ENCODE results near the gene CLDN18. TPM values are rescaled to one million over a fixed set of nuclear protein-coding genes. Genes with fewer than 3 reads are reported as not detected.

CLDN18 gene
- total and polyA plus RNA-seq, 4 donors: 0.20 to 0.50 TPM; not detected in 2

GRCh38 chr3:138078096-138078495 lies 68.1 kb downstream of the CLDN18 start:
- DNase-seq (no peak), ATAC-seq (ENCODE audit: low FRiP score) (no peak)
- H3K4me1 ChIP-seq (ENCODE audit: control insufficient read depth in 1 of 2, insufficient read depth in 2 of 2, low read length in 2 of 2): no peaks in the 10 kb centered on the region
- no peaks in the 10 kb centered on the region for H3K27me3 ChIP-seq (ENCODE audit: control insufficient read depth in 1 of 2, insufficient read depth in 2 of 2, low read length in 1 of 2)
- H3K9me3 ChIP-seq (ENCODE audit: control insufficient read depth, low read length): no peaks in the 10 kb centered on the region
- H3K27ac ChIP-seq (ENCODE audit: low read depth in 1 of 2, low read length in 2 of 2): no peak overlapping the region
- intact Hi-C loops (cut with DNase I): no loop called here
- WGBS, 2 donors: 89 to 90% methylated on average over 4 of the region's 4 CpGs
- no peak overlapping the region for H3K4me3 ChIP-seq (ENCODE audit: low read length in 2 of 2)
- H3K36me3 ChIP-seq (ENCODE audit: control insufficient read depth in 1 of 2, insufficient read depth in 2 of 2, low read length in 1 of 2): peaks cover 9% of the 10 kb centered on the region in 2 donors

GRCh38 chr3:138078901-138079344 lies 69.0 kb downstream of the CLDN18 start:
- peaks cover 9 to 14% of the 10 kb centered on the region in 2 donors for H3K36me3 ChIP-seq (ENCODE audit: control insufficient read depth in 1 of 2, insufficient read depth in 2 of 2, low read length in 1 of 2)

GRCh38 chr3:138079901-138080300 lies 69.9 kb downstream of the CLDN18 start:
- H3K27me3 ChIP-seq (ENCODE audit: control insufficient read depth in 1 of 2, insufficient read depth in 2 of 2, low read length in 1 of 2): no peaks in the 10 kb centered on the region
- H3K4me1 ChIP-seq (ENCODE audit: control insufficient read depth in 1 of 2, insufficient read depth in 2 of 2, low read length in 2 of 2): no peaks in the 10 kb centered on the region
- peaks cover 9 to 17% of the 10 kb centered on the region in 2 donors for H3K36me3 ChIP-seq (ENCODE audit: control insufficient read depth in 1 of 2, insufficient read depth in 2 of 2, low read length in 1 of 2)
- H3K9me3 ChIP-seq (ENCODE audit: control insufficient read depth, low read length): no peaks in the 10 kb centered on the region
- no peak overlapping the region for H3K4me3 ChIP-seq (ENCODE audit: low read length in 2 of 2)
- ATAC-seq (ENCODE audit: low FRiP score) (no peak), DNase-seq (no peak)
- intact Hi-C loops (cut with DNase I): no loop called here
- 80 to 83% methylated on average over 5 of the region's 5 CpGs for WGBS, 2 donors
- H3K27ac ChIP-seq (ENCODE audit: low read depth in 1 of 2, low read length in 2 of 2): no peak overlapping the region

More at GRCh38 chr3:138078901-138079344, 69.0 kb downstream of the CLDN18 start:
- no peaks in the 10 kb centered on the region for H3K9me3 ChIP-seq (ENCODE audit: control insufficient read depth, low read length)
- no peak overlapping the region for H3K4me3 ChIP-seq (ENCODE audit: low read length in 2 of 2)
- 0 to 1% methylated on average over 1 of the region's 1 CpG for WGBS, 2 donors
- H3K27ac ChIP-seq (ENCODE audit: low read depth in 1 of 2, low read length in 2 of 2): no peak overlapping the region
- ATAC-seq (ENCODE audit: low FRiP score) (no peak), DNase-seq (no peak)
- intact Hi-C loops (cut with DNase I): no loop called here
- H3K27me3 ChIP-seq (ENCODE audit: control insufficient read depth in 1 of 2, insufficient read depth in 2 of 2, low read length in 1 of 2): no peaks in the 10 kb centered on the region
- H3K4me1 ChIP-seq (ENCODE audit: control insufficient read depth in 1 of 2, insufficient read depth in 2 of 2, low read length in 2 of 2): no peaks in the 10 kb centered on the region

GRCh38 chr3:138081371-138082084 lies 71.6 kb downstream of the CLDN18 start:
- Histone ChIP-seq H3K4me1 (ENCODE audit: control insufficient read depth in 1 of 2, insufficient read depth in 2 of 2, low read length in 2 of 2) (no peaks in the 10 kb centered on the region), H3K36me3 (ENCODE audit: control insufficient read depth in 1 of 2, insufficient read depth in 2 of 2, low read length in 1 of 2) (peaks cover 9 to 18% of the 10 kb centered on the region in 2 donors), H3K27ac (ENCODE audit: low read depth in 1 of 2, low read length in 2 of 2) (no peak overlapping the region), H3K9me3 (ENCODE audit: control insufficient read depth, low read length) (no peaks in the 10 kb centered on the region), H3K4me3 (ENCODE audit: low read length in 2 of 2) (no peak overlapping the region), H3K27me3 (ENCODE audit: control insufficient read depth in 1 of 2, insufficient read depth in 2 of 2, low read length in 1 of 2) (no peaks in the 10 kb centered on the region)
- WGBS, 2 donors: 68 to 69% methylated on average over 5 of the region's 5 CpGs
- DNase-seq (no peak), ATAC-seq (ENCODE audit: low FRiP score) (peak; percentile 40)
- intact Hi-C loops (cut with DNase I): no loop called here

- Histone ChIP-seq H3K36me3 (ENCODE audit: control insufficient read depth in 1 of 2, insufficient read depth in 2 of 2, low read length in 1 of 2) (peaks cover 9 to 18% of the 10 kb centered on the region in 2 donors), H3K9me3 (ENCODE audit: control insufficient read depth, low read length) (no peaks in the 10 kb centered on the region), H3K4me1 (ENCODE audit: control insufficient read depth in 1 of 2, insufficient read depth in 2 of 2, low read length in 2 of 2) (no peaks in the 10 kb centered on the region), H3K27me3 (ENCODE audit: control insufficient read depth in 1 of 2, insufficient read depth in 2 of 2, low read length in 1 of 2) (no peaks in the 10 kb centered on the region), H3K27ac (ENCODE audit: low read depth in 1 of 2, low read length in 2 of 2) (no peak overlapping the region), H3K4me3 (ENCODE audit: low read length in 2 of 2) (no peak overlapping the region)
- intact Hi-C loops (cut with DNase I): no loop called here
- no peak for DNase-seq
- 49% methylated on average over 8 of the region's 8 CpGs for WGBS, 2 donors
- peak; percentile 43 for ATAC-seq (ENCODE audit: low FRiP score)
Measured at GRCh38 chr3:138082085-138082991, 72.4 kb downstream of the CLDN18 start.

GRCh38 chr3:138082992-138083386 lies 73.0 kb downstream of the CLDN18 start:
- DNase-seq (no peak), ATAC-seq (ENCODE audit: low FRiP score) (no peak)
- H3K4me3 ChIP-seq (ENCODE audit: low read length in 2 of 2): no peak overlapping the region
- H3K27ac ChIP-seq (ENCODE audit: low read depth in 1 of 2, low read length in 2 of 2): no peak overlapping the region
- no peaks in the 10 kb centered on the region for H3K9me3 ChIP-seq (ENCODE audit: control insufficient read depth, low read length)
- no peaks in the 10 kb centered on the region for H3K27me3 ChIP-seq (ENCODE audit: control insufficient read depth in 1 of 2, insufficient read depth in 2 of 2, low read length in 1 of 2)
- intact Hi-C loops (cut with DNase I): no loop called here
- peaks cover 5 to 17% of the 10 kb centered on the region in 2 donors for H3K36me3 ChIP-seq (ENCODE audit: control insufficient read depth in 1 of 2, insufficient read depth in 2 of 2, low read length in 1 of 2)
- no peaks in the 10 kb centered on the region for H3K4me1 ChIP-seq (ENCODE audit: control insufficient read depth in 1 of 2, insufficient read depth in 2 of 2, low read length in 2 of 2)

Other genes starting within 250 kb of the CLDN18 start
- gene SOX14, start 245.8 kb upstream of the CLDN18 start, total RNA-seq: not detected
- gene SOX14, start 245.8 kb upstream of the CLDN18 start, polyA plus RNA-seq: not detected
- gene DZIP1L, start 105.4 kb downstream of the CLDN18 start, total RNA-seq: 10 to 100 TPM; 19.0 to 48.3 TPM
- gene DZIP1L, start 105.4 kb downstream of the CLDN18 start, polyA plus RNA-seq: 10 to 100 TPM in 1 of 2 donors, 1 to 10 TPM in 1; 1.3 to 17.8 TPM
- gene A4GNT, start 122.2 kb downstream of the CLDN18 start, total RNA-seq: not detected
- not detected for gene A4GNT, start 122.2 kb downstream of the CLDN18 start, polyA plus RNA-seq
- gene DBR1, start 164.8 kb downstream of the CLDN18 start, total RNA-seq: 10 to 100 TPM; 11.1 to 15.3 TPM
- 1 to 10 TPM; 5.5 to 9.9 TPM for gene DBR1, start 164.8 kb downstream of the CLDN18 start, polyA plus RNA-seq
- 10 to 100 TPM; 52.6 to 59.7 TPM for gene ARMC8, start 177.1 kb downstream of the CLDN18 start, total RNA-seq
- gene ARMC8, start 177.1 kb downstream of the CLDN18 start, polyA plus RNA-seq: 10 to 100 TPM; 18.2 to 30.4 TPM